HG02759 (cell line): ENCODE measurements around the gene TLDC2.

Experiments
- ATAC-seq: cut with Tn5 transposase; IDR thresholded peaks from one replicate; pipeline ENCODE4 v1.9.1; 2021; ENCODE audit warnings: mild to moderate bottlenecking, moderate library complexity; ENCODE audit not compliant: unreplicated experiment

Gene TLDC2

GRCh38 chr20:36866681-36867495 is 9.1 kb upstream of the TLDC2 start:
- no peak for ATAC-seq

- no peak for ATAC-seq
These were observed 4.0 kb upstream of the TLDC2 start for GRCh38 chr20:36871640-36872570.

- no peak for ATAC-seq
These were observed 3.1 kb upstream of the TLDC2 start for GRCh38 chr20:36872852-36873251.

GRCh38 chr20:36873498-36874189 is 2.3 kb upstream of the TLDC2 start:
- no peak for ATAC-seq

GRCh38 chr20:36875093-36875492 is 845 bp upstream of the TLDC2 start:
- peak; percentile 40 for ATAC-seq

GRCh38 chr20:36876473-36876833 is 515 bp downstream of the TLDC2 start:
- ATAC-seq: no peak

- ATAC-seq: no peak
These were observed 3.0 kb downstream of the TLDC2 start for GRCh38 chr20:36878941-36879340.

- ATAC-seq: no peak
These were observed 4.9 kb downstream of the TLDC2 start for GRCh38 chr20:36880741-36881250.

- no peak for ATAC-seq
These were observed 5.4 kb downstream of the TLDC2 start for GRCh38 chr20:36881331-36881730.

- no peak for ATAC-seq
These were observed 6.0 kb downstream of the TLDC2 start for GRCh38 chr20:36881888-36882287.

- no peak for ATAC-seq
These were observed 8.1 kb downstream of the TLDC2 start for GRCh38 chr20:36883977-36884535.

GRCh38 chr20:36885356-36885755 is 9.4 kb downstream of the TLDC2 start:
- ATAC-seq: no peak

GRCh38 chr20:36886859-36887751 is 11.2 kb downstream of the TLDC2 start:
- ATAC-seq: peak; percentile 71

- ATAC-seq: no peak
These were observed 11.8 kb downstream of the TLDC2 start for GRCh38 chr20:36887752-36888090.

- ATAC-seq: no peak
These were observed 13.1 kb downstream of the TLDC2 start for GRCh38 chr20:36888880-36889516.

- ATAC-seq: no peak
These were observed 14.6 kb downstream of the TLDC2 start for GRCh38 chr20:36890586-36890985.

GRCh38 chr20:36891211-36891610 is 15.3 kb downstream of the TLDC2 start:
- no peak for ATAC-seq

- ATAC-seq: no peak
These were observed 17.9 kb downstream of the TLDC2 start for GRCh38 chr20:36893801-36894200.

GRCh38 chr20:36895036-36895435 is 19.1 kb downstream of the TLDC2 start:
- no peak for ATAC-seq
